Measurements from ENCODE around the gene CDKN1A. TPM values are rescaled to one million over a fixed set of nuclear protein-coding genes. Genes with fewer than 3 reads are reported as not detected.

Gene CDKN1A
- total and polyA plus RNA-seq, 2 experiments from 2014 or later: 549 to 813 TPM

DNA sequence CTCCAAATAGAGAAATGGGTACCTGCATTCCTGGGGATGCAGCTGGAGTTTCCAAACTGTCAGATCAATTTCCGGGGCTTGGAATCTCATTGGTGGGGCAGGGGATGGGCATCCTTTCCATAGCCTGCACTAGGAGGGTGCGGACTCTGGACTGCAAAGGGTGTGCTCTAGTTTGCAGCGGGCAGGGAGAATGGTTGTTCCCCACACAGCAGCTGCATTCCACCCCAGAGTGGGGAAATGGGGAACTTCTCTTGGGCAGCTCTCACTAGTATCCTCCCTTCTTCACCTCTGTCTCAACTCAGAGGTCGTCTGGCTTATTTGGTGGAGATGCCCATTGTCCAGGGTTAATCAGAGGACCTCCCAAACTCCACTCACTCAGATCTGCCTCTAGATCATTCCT, 34.5 kb upstream of the CDKN1A start:
- no peaks in the 10 kb centered on the region for H3K9me3 ChIP-seq (ENCODE audit: low read depth)
- H3K27ac ChIP-seq: peak overlapping the region; percentile 59
- no peak for DNase-seq
- no peak overlapping the region for H3K4me3 ChIP-seq
- in situ Hi-C loops (cut with MboI): no loop called here
- TF ChIP-seq EZH2 (IDR thresholded peaks at IDR 0.05; ENCODE audit: insufficient read depth, poor library complexity, severe bottlenecking) (no peak), EZH2phosphoT487 (IDR thresholded peaks at IDR 0.05; ENCODE audit: insufficient read depth, low read depth) (no peak)
- no peaks in the 10 kb centered on the region for H4K20me1 ChIP-seq (ENCODE audit: insufficient read depth)
- H2AFZ ChIP-seq: no peak overlapping the region
- no peaks in the 10 kb centered on the region for H3K79me2 ChIP-seq (ENCODE audit: insufficient read depth)
- no peaks in the 10 kb centered on the region for H3K36me3 ChIP-seq (ENCODE audit: low read depth)
- peak overlapping the region; percentile 63 for H3K4me2 ChIP-seq (ENCODE audit: unreplicated experiment)
- no peaks in the 10 kb centered on the region for H3K27me3 ChIP-seq (replicated peaks; ENCODE audit: insufficient read depth)
- peak overlapping the region; percentile 31; the same call in 1 of the 2 replicates for H3K9ac ChIP-seq
- H3F3A ChIP-seq (ENCODE audit: insufficient read depth): peaks cover 15% of the 10 kb centered on the region
- H3K9me2 ChIP-seq (ENCODE audit: insufficient read depth): no peaks in the 10 kb centered on the region
- 97 to 100% methylated on average over 4 of the region's 4 CpGs for WGBS, 2 experiments (ENCODE audit: low coverage in 1 of 2, low lambda C conversion rate in 2 of 2, missing lambda C conversion rate in 2 of 2)
- H3K4me1 ChIP-seq (ENCODE audit: insufficient read depth): peaks cover 24% of the 10 kb centered on the region

DNA sequence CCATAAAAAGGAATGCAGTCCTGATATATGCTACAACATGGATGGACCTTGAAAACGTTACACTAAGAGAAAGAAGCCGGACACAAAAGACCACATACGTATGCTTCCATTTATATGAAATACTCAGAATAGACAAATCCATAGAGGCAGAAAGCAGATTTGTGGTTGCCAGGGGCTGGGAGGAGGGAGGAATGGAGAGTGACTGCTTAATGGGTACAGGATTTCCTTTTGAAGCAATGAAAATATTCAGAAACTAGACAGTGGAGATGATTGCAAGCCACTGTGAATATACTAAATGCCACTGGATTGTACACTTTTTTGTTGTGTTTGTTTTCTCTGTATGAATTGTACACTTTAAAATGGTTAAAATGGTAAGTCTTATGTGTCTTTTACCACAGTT, 29.4 kb upstream of the CDKN1A start:
- no peak for TF ChIP-seq EZH2 (IDR thresholded peaks at IDR 0.05; ENCODE audit: insufficient read depth, poor library complexity, severe bottlenecking)
- TF ChIP-seq EZH2phosphoT487 (IDR thresholded peaks at IDR 0.05; ENCODE audit: insufficient read depth, low read depth): no peak
- H3K4me1 ChIP-seq (ENCODE audit: insufficient read depth): peaks cover 14% of the 10 kb centered on the region
- H3K36me3 ChIP-seq (ENCODE audit: low read depth): no peaks in the 10 kb centered on the region
- H3K79me2 ChIP-seq (ENCODE audit: insufficient read depth): no peaks in the 10 kb centered on the region
- in situ Hi-C loops (cut with MboI): no loop called here
- DNase-seq: no peak
- H3K4me2 ChIP-seq (ENCODE audit: unreplicated experiment): no peak overlapping the region
- 81 to 84% methylated on average over 3 of the region's 3 CpGs for WGBS, 2 experiments (ENCODE audit: low coverage in 1 of 2, low lambda C conversion rate in 2 of 2, missing lambda C conversion rate in 2 of 2)
- no peaks in the 10 kb centered on the region for H3K9me3 ChIP-seq (ENCODE audit: low read depth)
- no peak overlapping the region for H2AFZ ChIP-seq
- no peaks in the 10 kb centered on the region for H3K27me3 ChIP-seq (replicated peaks; ENCODE audit: insufficient read depth)
- H3K9me2 ChIP-seq (ENCODE audit: insufficient read depth): no peaks in the 10 kb centered on the region
- peaks cover 15% of the 10 kb centered on the region for H3F3A ChIP-seq (ENCODE audit: insufficient read depth)
- H3K27ac ChIP-seq: no peak overlapping the region
- no peak overlapping the region for H3K9ac ChIP-seq
- H3K4me3 ChIP-seq: no peak overlapping the region
- H4K20me1 ChIP-seq (ENCODE audit: insufficient read depth): no peaks in the 10 kb centered on the region

DNA sequence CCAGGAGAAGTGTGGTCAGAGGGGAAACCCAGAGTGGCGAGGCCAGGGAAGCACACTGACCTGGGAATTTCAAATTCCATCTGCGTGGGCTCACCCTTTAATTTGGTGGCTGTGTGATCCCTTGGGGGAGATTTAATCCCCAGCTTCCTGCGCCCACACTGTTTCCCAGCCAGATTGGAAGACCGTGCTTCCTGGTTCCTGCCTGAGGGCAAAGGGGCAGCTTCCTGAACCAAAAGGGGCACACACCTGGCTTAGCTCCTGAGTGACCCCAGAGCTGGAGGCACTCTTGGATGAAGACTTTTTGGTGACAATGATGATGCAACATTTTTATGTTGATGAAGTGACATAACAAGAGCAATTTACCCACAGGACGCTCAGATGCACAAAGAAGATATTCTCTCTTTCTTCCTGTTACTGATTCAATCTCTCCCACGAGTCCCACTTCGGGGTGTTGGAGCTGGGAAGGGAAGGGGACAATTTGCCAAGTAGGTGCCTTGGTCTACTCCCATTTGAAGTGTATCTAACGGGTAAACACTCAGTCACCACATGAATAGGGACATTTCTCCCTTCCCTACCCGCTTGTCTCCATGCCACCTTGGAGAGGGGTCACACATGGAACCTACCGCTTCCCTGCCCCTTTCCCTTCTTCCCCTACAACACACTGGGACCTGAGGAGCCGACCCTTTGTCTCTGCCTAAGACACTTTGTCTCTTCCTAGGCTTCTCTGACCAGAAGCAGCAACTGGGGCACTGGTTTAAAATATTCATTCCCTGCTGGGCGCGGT, 28.6 kb upstream of the CDKN1A start:
- Histone ChIP-seq H3K79me2 (ENCODE audit: insufficient read depth) (no peaks in the 10 kb centered on the region), H3K4me2 (ENCODE audit: unreplicated experiment) (no peak overlapping the region), H3K4me1 (ENCODE audit: insufficient read depth) (peaks cover 8% of the 10 kb centered on the region), H3K9me2 (ENCODE audit: insufficient read depth) (no peaks in the 10 kb centered on the region), H3F3A (ENCODE audit: insufficient read depth) (peaks cover 7% of the 10 kb centered on the region), H3K4me3 (no peak overlapping the region), H3K36me3 (ENCODE audit: low read depth) (no peaks in the 10 kb centered on the region), H3K27ac (no peak overlapping the region), H3K27me3 (replicated peaks; ENCODE audit: insufficient read depth) (no peaks in the 10 kb centered on the region), H3K9ac (no peak overlapping the region), H4K20me1 (ENCODE audit: insufficient read depth) (no peaks in the 10 kb centered on the region), H2AFZ (no peak overlapping the region), H3K9me3 (ENCODE audit: low read depth) (no peaks in the 10 kb centered on the region)
- WGBS, 2 experiments (ENCODE audit: low coverage in 1 of 2, low lambda C conversion rate in 2 of 2, missing lambda C conversion rate in 2 of 2): 73 to 75% methylated on average over 13 of the region's 13 CpGs
- TF ChIP-seq EZH2 (IDR thresholded peaks at IDR 0.05; ENCODE audit: insufficient read depth, poor library complexity, severe bottlenecking) (no peak), EZH2phosphoT487 (IDR thresholded peaks at IDR 0.05; ENCODE audit: insufficient read depth, low read depth) (no peak)
- in situ Hi-C loops (cut with MboI): no loop called here
- no peak for DNase-seq

DNA sequence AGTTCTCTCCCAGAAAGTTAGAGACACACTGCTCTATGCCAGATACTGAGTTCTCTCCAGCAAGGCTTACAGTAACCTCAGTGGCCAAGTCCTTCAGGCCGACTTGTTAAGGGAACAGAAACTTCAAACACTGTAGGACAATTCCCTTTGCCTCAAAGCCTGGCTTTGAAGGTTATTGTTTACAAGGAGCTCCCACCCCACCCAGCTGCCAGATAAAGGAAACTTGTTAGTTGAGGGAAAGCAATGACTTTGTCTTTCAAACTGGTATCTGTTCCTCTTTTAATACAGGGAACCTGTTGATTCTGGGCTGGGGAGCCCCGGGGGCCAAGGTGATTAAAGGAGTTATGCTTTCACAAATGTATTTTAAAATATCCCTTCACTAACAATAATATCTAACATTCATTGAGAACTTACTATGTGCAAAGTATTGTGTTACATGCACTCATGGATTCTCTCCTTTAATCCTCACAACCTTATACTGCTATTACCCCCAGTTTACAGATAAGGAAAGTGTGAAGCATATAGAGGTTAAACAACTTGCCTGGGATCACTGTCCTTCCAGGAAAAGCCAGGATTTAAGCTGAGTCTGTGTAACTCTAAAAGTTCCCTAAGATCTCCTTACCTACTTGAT, 27.6 kb upstream of the CDKN1A start:
- no peak overlapping the region for H3K4me2 ChIP-seq (ENCODE audit: unreplicated experiment)
- no peaks in the 10 kb centered on the region for H3K36me3 ChIP-seq (ENCODE audit: low read depth)
- H3K9me3 ChIP-seq (ENCODE audit: low read depth): no peaks in the 10 kb centered on the region
- WGBS, 2 experiments (ENCODE audit: low coverage in 1 of 2, low lambda C conversion rate in 2 of 2, missing lambda C conversion rate in 2 of 2): 50 to 52% methylated on average over 2 of the region's 2 CpGs
- H3K9me2 ChIP-seq (ENCODE audit: insufficient read depth): no peaks in the 10 kb centered on the region
- DNase-seq: no peak
- no peak overlapping the region for H3K9ac ChIP-seq
- no peak overlapping the region for H3K27ac ChIP-seq
- in situ Hi-C loops (cut with MboI): no loop called here
- H3K4me3 ChIP-seq: no peak overlapping the region
- no peak overlapping the region for H2AFZ ChIP-seq
- H3F3A ChIP-seq (ENCODE audit: insufficient read depth): no peaks in the 10 kb centered on the region
- no peaks in the 10 kb centered on the region for H3K27me3 ChIP-seq (replicated peaks; ENCODE audit: insufficient read depth)
- TF ChIP-seq EZH2phosphoT487 (IDR thresholded peaks at IDR 0.05; ENCODE audit: insufficient read depth, low read depth): no peak
- TF ChIP-seq EZH2 (IDR thresholded peaks at IDR 0.05; ENCODE audit: insufficient read depth, poor library complexity, severe bottlenecking): no peak
- no peaks in the 10 kb centered on the region for H4K20me1 ChIP-seq (ENCODE audit: insufficient read depth)
- no peaks in the 10 kb centered on the region for H3K79me2 ChIP-seq (ENCODE audit: insufficient read depth)
- H3K4me1 ChIP-seq (ENCODE audit: insufficient read depth): 0 out of 2 replicates have a peak, but pooled peaks cover 4% of the 10 kb centered on the region

All from GM23248 (cell line).